Spinal cord (tissue), 10 donors: Measurements from ENCODE around the gene SULT2A1. TPM values are rescaled to one million over a fixed set of nuclear protein-coding genes. Genes with fewer than 3 reads are reported as not detected.
"Not testable (repeated sequence)": the region's sequence is repeated elsewhere in the genome, so short reads cannot be mapped to it uniquely, and the experiment has no call there.

Source experiments
- DNase-seq, 6 donors: peaks; one replicate each; pipeline versions ENCODE4 v3.0.0 to v3.0.0-alpha.2; 2013 to 2015; ENCODE audit warnings: low spot score in 6 of 6, low read depth in 4 of 6
- H3K27ac ChIP-seq: one replicate; pipeline ENCODE4 v1.5.1; 2013; ENCODE audit warnings: low read depth, low read length, control low read depth
- H3K27me3 ChIP-seq: one replicate; pipeline ENCODE4 v1.6.1; 2013; ENCODE audit warnings: low read length; ENCODE audit not compliant: control insufficient read depth, insufficient read depth
- H3K36me3 ChIP-seq: one replicate; pipeline ENCODE4 v1.6.1; 2013; ENCODE audit warnings: low read length; ENCODE audit not compliant: control insufficient read depth, insufficient read depth
- H3K4me1 ChIP-seq: one replicate; pipeline ENCODE4 v1.6.1; 2013; ENCODE audit warnings: low read length; ENCODE audit not compliant: control insufficient read depth, insufficient read depth
- H3K4me3 ChIP-seq: one replicate; pipeline ENCODE4 v1.5.1; 2013; ENCODE audit warnings: low read depth, low read length, control low read depth
- H3K9me3 ChIP-seq: one replicate; pipeline ENCODE4 v1.6.1; 2013; ENCODE audit warnings: low read length; ENCODE audit not compliant: control insufficient read depth, insufficient read depth
- WGBS: methylation state at CpG from one replicate; pipeline ENCODE4 v1.1.5; 2013; ENCODE audit warnings: missing lambda C conversion rate; ENCODE audit not compliant: insufficient coverage; 5-methylcytosine and 5-hydroxymethylcytosine counted together
- long read RNA-seq, 4 donors: transcript quantifications; one replicate each; lab custom pipeline, GENCODE V29; 2026
- polyA plus RNA-seq, 2 donors: library from polyadenylated mRNA; unstranded; fragments of 120-200 nt; gene quantifications; one replicate each; pipeline ENCODE4 v1.2.1, GENCODE V29; 2013; ENCODE audit not compliant: insufficient read length in 2 of 2
- total RNA-seq, 2 donors: library from RNA; depleted of rRNA in 1 of 2; stranded (reverse); fragments of 120-200 nt in 1 of 2; fragments of >200 nt in 1 of 2; gene quantifications; one replicate each; pipeline versions ENCODE4 v1.2.3 to v1.2.4, GENCODE V29; 2013 to 2014
- donor health status: healthy.

Gene SULT2A1, protein sequence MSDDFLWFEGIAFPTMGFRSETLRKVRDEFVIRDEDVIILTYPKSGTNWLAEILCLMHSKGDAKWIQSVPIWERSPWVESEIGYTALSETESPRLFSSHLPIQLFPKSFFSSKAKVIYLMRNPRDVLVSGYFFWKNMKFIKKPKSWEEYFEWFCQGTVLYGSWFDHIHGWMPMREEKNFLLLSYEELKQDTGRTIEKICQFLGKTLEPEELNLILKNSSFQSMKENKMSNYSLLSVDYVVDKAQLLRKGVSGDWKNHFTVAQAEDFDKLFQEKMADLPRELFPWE
- total RNA-seq (under 1 TPM; 0.10 to 0.17 TPM), polyA plus RNA-seq (under 1 TPM in 1 of 2 donors, not detected in 1; 0.20 TPM)
- long read RNA-seq, donor 1, result 0 reads
- long read RNA-seq, donor 2, result 0 reads
- long read RNA-seq, donor 3, result 0 reads
- long read RNA-seq, donor 4, result 0 reads

DNA sequence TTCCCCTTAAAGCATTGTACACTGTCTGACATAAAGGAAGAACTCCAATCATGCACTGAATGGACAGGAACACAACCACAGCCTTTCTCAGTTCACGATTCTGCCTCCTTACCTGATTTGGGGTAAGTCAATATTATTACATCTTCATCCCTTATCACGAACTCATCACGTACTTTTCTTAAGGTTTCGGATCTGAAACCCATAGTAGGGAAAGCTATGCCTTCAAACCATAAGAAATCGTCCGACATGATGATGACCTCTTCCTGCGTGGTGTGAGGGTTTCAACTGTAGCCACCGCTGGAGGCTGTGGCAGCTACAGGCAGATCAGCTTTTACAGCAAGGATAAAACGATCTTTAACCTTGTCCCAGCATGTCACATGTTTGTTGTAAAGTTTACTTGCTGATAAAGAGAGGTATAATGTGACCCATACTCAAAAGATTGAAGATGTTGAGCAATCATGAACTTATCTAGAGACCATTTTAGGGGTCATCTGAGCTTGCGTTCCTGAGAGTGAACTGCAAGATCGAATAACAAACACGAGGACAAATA is at the start of gene SULT2A1:
Gene SULT2A1 (minus strand): TSS at position 306 of the 550 bp plus-strand sequence. CDS start 58 bp downstream, at position 248.
- no peak within 1 kb of the TSS for H3K4me3 ChIP-seq
- no peak for DNase-seq
- no peaks in the 10 kb centered on the region for H3K36me3 ChIP-seq
- H3K27me3 ChIP-seq, result no peaks in the 10 kb centered on the region
- no peak within 1 kb of the TSS for H3K27ac ChIP-seq
- no peaks in the 10 kb centered on the region for H3K9me3 ChIP-seq
- H3K4me1 ChIP-seq, result no peaks in the 10 kb centered on the region
- WGBS, result 88% methylated on average over 1 of the region's 12 CpGs

DNA sequence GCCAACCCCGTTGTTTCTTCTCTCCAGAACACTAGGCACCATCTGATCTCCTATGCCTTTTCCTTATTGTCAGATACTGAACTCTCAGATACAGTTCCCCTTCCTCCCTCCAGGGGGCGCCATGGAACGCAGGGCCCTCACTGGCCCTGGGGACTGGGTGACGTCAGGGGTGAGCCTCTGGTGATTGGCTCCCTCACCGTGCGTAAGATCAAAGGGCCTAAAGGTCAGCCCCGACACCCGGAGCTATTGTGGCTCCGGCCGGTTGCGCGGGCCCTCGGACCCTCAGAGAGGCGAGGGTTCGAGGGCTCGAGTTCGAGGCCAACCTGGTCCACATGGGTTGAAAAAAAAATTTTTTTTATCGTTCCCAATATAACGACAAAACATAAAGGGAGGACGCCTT is 42.5 kb upstream of the SULT2A1 start:
- H3K36me3 ChIP-seq, DNase-seq, H3K27me3 ChIP-seq, H3K27ac ChIP-seq, H3K4me1 ChIP-seq, H3K4me3 ChIP-seq, H3K9me3 ChIP-seq: not testable (repeated sequence)
- WGBS, result no CpG with 5 or more reads among the region's 20 CpGs

DNA sequence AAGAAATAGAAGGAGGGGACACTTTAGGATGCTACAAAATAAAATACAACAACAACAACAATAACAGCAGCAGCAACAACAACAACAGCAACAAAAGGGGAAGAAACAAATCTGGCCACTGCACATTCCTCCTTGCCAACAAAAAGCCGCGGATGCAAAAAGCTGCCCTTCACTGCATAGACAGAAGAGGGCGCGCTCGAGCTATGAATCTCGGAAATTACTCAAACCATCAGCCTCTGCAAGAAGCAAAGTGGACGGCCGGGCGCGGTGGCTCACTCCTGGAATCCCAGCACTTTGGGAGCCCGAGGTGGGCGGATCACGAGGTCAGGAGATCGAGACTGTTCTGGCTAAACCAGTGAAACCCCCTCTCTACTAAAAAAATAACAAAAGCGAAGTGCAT is 34.0 kb upstream of the SULT2A1 start:
- not testable (repeated sequence) for DNase-seq, H3K36me3 ChIP-seq, H3K27me3 ChIP-seq, H3K9me3 ChIP-seq, H3K4me3 ChIP-seq, H3K4me1 ChIP-seq, H3K27ac ChIP-seq
- WGBS, result no CpG with 5 or more reads among the region's 15 CpGs

DNA sequence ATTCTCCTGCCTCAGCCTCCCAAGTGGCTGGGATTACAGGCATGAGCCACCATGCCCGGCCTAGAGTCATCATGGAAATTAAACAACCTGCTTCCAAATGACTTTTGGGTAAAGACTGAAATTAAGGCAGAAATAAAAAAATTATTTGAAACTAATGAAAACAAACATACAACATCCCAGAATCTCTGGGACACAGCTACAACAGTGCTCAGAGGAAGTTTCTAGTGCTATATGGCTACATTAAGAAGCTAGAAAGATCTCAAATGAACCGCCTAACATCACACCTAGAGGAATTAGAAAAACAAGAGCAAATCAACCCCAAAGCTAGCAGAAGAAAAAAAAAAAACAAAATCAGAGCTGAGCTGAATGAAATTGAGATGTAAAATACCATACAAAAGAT is 24.1 kb upstream of the SULT2A1 start:
- WGBS, result no CpG with 5 or more reads among the region's 2 CpGs
- H3K9me3 ChIP-seq, H3K36me3 ChIP-seq, H3K27me3 ChIP-seq, H3K4me1 ChIP-seq, H3K4me3 ChIP-seq, DNase-seq, H3K27ac ChIP-seq: not testable (repeated sequence)

GRCh38 chr19:47909350-47909749 is 23.2 kb upstream of the SULT2A1 start:
- not testable (repeated sequence) for H3K4me1 ChIP-seq, H3K27ac ChIP-seq, H3K4me3 ChIP-seq, H3K36me3 ChIP-seq, DNase-seq, H3K9me3 ChIP-seq, H3K27me3 ChIP-seq
- 14% methylated on average over 1 of the region's 14 CpGs for WGBS

- Histone ChIP-seq H3K36me3 (no peaks in the 10 kb centered on the region), H3K9me3 (no peaks in the 10 kb centered on the region), H3K4me1 (no peaks in the 10 kb centered on the region), H3K27ac (no peak overlapping the region), H3K4me3 (no peak overlapping the region), H3K27me3 (no peaks in the 10 kb centered on the region)
- WGBS, result 85% methylated on average over 5 of the region's 7 CpGs
- DNase-seq, result no peak
Observed at GRCh38 chr19:47901370-47901769, 15.3 kb upstream of the SULT2A1 start.

DNA sequence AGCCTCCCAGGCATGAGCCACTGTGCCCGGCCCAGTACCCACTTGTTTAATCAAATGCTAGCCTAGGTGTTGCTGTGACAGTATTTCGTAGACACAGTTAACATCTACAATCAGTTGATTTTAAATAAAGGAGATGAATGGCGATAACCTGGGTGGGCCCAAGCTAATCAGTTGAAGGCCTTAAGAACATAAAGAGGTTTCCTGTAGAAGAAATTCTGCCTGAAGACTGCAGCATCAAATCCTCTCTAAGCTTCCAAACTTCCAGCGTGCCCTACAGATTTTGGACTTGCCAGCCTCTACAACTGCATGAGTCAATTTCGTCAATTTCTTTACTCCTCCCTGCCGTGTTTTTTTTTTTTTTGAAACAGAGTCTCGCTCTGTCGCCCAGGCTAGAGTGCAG is 13.2 kb upstream of the SULT2A1 start:
- Histone ChIP-seq H3K4me1 (no peaks in the 10 kb centered on the region), H3K4me3 (no peak overlapping the region), H3K27ac (no peak overlapping the region), H3K27me3 (no peaks in the 10 kb centered on the region), H3K36me3 (no peaks in the 10 kb centered on the region), H3K9me3 (no peaks in the 10 kb centered on the region)
- WGBS, result 98% methylated on average over 5 of the region's 8 CpGs
- no peak for DNase-seq

- DNase-seq, result peak in 1 of 6 donors; percentile 46
Observed at GRCh38 chr19:47897861-47898260, 11.7 kb upstream of the SULT2A1 start.

DNA sequence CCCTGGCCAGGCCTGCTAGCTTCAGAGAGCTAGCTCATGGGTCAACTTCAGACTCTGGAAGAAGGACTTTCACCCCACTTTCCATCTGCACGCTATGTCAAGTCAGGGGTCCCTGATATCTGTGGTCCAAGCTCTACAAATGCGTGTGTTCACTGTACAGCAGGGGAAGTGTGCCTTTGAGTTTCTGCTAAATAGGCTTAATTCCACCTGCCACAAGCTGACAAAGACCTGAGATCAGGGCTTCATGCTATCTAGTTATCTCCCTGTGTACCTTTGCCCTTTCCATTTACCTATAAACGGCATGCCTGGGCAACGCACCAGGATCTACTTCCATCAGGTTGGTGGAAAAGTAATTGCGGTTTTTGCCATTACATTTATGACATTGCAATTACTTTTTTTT is 10.7 kb upstream of the SULT2A1 start:
- no peak overlapping the region for H3K4me3 ChIP-seq
- WGBS, result 100% methylated on average over 1 of the region's 5 CpGs
- DNase-seq, result no peak

More at GRCh38 chr19:47897861-47898260, 11.7 kb upstream of the SULT2A1 start:
- Histone ChIP-seq H3K36me3 (no peaks in the 10 kb centered on the region), H3K27me3 (no peaks in the 10 kb centered on the region), H3K4me1 (no peaks in the 10 kb centered on the region), H3K27ac (no peak overlapping the region), H3K9me3 (no peaks in the 10 kb centered on the region), H3K4me3 (no peak overlapping the region)
- 79% methylated on average over 9 of the region's 9 CpGs for WGBS

DNA sequence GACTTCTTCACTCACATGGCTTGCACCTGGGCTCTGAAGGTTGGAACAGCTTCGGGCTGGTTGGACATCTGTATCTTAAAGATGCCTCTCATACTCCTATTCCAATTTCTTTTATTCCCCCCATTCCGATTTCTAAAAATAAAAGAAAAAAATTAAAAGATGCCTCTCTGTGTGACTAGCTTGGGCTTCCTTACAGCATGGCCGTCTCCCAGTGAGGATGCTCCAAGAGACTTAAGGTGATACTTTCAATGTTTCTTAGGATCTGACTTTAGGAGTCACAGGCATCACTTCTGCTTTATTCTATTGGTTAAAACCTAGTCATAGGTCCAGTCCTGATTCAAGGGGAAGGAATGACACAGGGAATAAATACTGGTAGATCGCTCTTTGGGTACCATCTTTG is 9.9 kb upstream of the SULT2A1 start:
- Histone ChIP-seq H3K4me1 (no peaks in the 10 kb centered on the region), H3K27me3 (no peaks in the 10 kb centered on the region), H3K36me3 (no peaks in the 10 kb centered on the region), H3K27ac (no peak overlapping the region), H3K4me3 (no peak overlapping the region), H3K9me3 (no peaks in the 10 kb centered on the region)
- DNase-seq, result no peak
- WGBS, result 94% methylated on average over 3 of the region's 4 CpGs

More for the DNA sequence above, 10.7 kb upstream of the SULT2A1 start:
- H3K27me3 ChIP-seq, result no peaks in the 10 kb centered on the region
- no peak overlapping the region for H3K27ac ChIP-seq
- no peaks in the 10 kb centered on the region for H3K9me3 ChIP-seq
- no peaks in the 10 kb centered on the region for H3K36me3 ChIP-seq
- no peaks in the 10 kb centered on the region for H3K4me1 ChIP-seq
